ENCODE results near the gene PLAGL2.
"Not testable (repeated sequence)": the region's sequence is repeated elsewhere in the genome, so short reads cannot be mapped to it uniquely, and the experiment has no call there.

PLAGL2 gene

DNA sequence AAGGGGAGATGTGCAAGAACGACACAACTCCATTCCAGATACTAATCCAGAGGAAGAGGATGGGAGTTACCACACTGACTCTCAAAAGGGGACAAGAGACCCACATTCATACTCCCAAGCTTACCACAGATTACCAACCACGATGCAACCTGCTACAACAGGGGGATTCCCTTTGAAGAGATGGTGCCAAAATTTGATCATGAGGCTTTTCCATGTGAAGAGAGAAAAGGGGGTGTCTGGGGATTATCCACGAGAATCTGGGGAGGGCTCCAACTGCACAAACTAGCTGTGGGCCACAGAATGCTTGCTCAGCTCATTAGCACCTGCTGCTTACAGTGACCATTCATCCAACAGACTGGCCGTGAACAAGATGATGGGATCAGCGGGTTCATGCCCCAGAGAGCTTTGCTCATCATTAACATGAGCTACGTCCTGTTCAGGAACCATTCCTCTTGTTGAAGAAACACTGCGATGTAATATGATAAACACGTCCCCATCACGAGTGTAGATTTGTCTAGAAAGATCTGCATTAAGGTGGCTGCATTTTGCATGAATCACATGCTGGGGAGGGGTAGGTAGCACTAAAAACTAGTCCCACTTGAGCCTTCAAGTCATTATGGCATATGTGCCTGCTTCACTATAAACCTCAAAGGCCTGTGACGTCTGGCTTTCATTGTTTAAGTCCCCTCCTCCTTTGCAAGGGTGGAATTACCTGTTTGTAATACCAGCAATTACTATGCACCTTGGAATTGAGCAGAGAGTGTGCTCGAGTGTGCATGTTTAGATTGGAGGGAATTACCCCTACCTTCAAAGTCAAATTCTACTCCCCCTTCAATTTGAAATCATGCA lies 4.0 kb downstream of the PLAGL2 start:
- no peak for DNase-seq (ENCODE audit: low spot score)

DNA sequence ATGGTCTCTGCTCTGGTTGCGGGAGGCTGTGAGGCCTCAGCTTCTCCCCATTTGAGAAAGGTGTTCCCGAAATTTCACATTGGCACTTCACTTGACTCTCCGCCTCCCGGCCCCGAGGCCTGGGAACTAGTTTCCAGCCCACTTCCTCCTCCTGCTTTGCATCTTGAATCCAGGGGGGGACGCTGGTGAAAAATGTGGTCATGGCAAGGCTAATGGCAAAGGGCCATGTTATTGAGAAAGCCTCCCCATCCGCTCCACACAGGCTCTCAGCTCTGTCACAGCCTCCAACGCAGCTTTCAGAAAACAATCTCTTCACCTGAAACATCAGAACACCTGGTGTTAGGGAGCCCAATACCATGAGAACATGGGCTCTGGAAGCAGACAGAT lies 5.6 kb downstream of the PLAGL2 start:
- DNase-seq (ENCODE audit: low spot score): no peak

DNA sequence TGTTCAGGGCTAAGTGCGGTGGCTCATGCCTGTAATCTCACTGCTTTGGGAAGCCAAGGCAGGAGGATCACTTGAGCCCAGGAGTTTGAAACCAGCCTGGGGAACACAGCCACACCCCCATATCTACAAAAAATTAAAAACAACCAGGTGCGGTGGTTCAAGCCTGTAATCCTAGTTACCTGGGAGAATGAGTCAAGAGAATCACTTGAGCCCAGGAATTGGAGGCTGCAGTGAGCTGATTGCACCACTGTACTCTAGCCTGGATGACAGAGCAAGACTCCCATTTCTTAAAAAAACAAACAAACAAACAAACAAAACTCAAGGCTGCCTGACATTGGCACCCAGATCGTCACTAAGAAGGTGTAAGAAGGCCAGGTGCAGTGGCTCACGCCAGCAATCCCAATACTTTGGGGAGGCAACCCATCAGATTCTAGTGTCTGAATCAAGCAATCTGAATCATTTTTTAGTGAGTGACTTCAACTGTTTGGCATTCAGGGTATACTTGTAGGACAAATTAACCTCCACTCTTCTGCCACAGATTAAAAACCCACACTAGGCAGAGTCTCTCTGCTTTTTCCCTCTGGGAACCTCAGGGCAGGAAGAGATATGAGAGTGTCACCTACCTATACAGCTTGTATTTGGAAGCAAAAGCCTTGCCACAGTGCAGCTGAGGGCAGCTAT lies 6.1 kb downstream of the PLAGL2 start:
- DNase-seq (ENCODE audit: low spot score): no peak

DNA sequence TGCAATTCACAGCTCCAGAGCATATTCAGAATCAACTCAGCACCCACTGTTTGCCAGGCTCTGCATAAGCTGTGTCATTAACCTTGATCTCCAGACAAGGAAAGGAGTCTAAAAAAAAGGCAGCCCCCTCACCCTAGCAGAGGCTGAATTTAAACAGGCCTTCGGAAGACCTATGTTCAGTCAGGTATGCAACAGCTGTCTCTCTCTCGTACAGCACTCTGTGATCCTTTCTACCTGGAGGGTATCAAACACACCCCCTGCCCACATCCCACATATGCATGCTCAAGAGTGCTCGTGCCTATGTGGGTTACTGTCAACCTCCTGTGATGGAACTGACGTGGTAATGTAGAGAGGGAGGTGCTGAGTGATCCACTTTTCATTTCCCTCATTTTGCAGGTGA lies 8.5 kb downstream of the PLAGL2 start:
- no peak for DNase-seq (ENCODE audit: low spot score)

DNA sequence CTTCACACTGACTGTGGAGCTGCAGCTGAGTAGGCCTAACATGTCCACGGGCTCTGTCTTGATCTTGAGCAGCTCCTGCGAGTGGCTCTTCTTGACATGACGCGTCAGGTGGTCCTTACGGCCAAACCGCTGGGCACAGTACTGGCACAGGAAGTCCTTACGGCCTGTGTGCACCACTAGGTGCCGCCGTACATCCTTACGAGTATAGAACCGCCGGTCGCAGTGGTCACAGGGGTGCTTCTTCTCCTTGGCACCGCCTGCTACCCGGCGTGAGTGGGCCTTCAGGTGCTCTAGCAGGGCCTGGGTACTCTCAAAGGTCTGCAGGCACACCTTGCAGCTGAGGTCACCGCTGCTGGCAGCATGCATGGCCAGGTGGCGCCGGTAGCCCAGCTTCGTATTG lies 10.4 kb downstream of the PLAGL2 start:
- DNase-seq (ENCODE audit: low spot score): not testable (repeated sequence)

DNA sequence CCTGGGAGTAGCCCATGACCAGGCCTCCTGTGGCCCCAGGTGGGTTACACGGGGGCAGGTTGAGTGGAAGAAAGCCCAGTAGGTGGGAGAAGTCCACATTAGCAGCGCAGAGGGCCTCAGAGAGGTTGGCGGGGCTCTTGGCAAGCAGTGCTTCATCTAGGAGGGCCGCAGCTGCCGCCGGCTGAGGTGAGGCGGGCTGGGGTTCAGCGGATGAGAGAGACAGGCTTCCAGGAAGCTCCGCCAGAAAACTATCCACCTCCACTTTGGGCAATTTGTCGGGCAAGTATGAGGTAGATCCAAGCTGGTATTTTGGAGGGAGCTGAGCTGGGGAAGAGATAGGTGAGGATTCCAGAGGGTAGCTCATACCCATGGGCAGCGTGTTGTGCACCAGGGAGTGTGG lies 10.9 kb downstream of the PLAGL2 start:
- DNase-seq (ENCODE audit: low spot score): not testable (repeated sequence)

DNA sequence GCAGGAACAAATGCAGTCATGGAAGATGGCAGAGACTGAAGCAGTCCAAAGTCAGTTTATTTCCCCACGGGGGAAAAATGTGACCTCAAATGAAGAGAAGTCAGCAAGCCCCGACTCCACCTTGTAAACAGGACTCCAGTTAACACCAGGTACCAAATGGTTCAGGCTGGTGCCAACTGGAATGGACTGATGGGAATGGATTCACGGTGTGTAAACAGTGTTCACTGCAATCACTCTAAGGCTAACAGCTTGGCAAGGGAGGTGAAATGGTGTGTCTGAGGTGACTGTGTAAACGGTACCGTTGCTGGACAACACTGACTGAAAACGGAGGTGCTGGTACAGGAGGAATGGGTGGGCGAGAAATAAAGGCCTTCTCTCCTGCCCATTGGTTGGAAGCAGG lies 12.0 kb downstream of the PLAGL2 start:
- DNase-seq (ENCODE audit: low spot score): no peak

DNA sequence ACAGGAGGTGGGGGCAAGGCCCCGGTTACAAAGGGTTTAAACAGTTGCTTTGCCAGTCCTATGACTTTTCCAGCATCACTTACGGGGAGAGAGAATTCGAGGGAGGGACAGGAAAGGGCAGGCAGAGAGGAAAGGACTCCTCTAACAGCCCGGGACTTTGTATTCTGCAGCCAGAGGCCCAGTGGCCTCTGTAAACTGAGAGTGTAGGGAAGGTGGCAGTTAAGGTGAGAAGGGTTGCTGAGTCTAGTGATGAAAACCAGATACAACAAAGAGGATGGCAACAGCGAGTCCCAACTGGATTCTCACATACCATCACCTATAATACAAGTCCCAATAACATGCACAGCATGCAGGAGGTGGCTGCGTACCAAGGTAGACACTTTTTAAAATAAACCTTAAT lies 13.5 kb downstream of the PLAGL2 start:
- DNase-seq (ENCODE audit: low spot score): no peak

DNA sequence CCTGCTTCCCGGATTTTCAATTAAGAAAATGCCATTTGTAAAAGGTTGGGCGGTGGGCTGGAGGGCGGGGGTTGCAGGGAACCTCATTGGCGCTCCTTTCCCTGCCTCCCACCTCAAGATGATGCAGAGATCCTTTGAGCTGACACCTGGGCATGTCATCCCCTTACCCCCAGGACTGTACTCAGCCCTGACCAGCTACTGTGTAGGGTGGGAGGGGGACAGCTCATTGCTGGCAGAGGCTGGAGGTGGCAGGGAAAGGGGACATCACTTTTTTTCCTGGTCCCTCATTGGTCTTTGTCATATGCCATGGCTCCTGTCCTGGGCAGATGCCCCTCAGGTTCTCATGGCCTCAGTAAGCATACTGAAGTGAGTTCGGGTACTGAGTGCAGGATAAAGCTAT lies 14.2 kb downstream of the PLAGL2 start:
- DNase-seq (ENCODE audit: low spot score): not testable (repeated sequence)

DNA sequence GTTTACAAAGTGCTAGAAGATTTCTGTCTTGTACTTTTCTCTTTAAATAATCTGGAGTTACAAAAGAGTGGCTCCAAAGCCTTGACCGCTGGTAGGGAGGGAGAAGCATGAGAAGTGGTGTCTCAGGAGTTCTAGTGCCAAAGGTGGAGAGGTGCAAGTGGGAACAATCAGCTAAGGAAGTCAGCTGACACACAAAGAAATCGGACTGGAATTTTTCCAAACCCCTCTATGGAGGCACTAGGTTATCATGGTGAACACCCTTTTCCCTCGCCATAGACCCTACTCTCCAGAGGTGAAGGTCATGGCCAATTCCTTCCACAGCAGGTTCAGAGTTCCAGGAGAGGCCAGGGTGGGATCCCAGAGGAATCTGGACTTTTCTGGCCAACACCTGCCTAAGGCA lies 14.8 kb downstream of the PLAGL2 start:
- DNase-seq (ENCODE audit: low spot score): no peak

DNA sequence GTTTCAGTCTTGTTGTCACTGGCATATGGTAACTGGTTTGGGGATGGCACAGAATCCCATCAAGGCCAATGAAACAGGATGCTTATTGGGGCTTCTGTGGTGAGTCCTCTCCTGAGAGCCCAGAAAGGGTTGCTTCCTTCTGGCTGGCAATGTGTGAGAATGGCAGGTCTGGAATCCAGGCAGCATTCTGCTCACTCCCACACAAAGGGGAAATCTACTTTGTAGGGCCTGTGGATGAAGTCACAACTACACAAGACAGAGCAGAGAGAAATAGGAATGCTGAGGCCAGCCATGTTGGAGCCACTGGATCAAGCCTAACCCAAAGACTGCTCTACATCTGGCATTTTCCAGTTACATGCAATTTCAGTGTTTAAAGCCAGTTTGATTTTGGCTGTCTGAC lies 15.7 kb downstream of the PLAGL2 start:
- DNase-seq (ENCODE audit: low spot score): no peak

DNA sequence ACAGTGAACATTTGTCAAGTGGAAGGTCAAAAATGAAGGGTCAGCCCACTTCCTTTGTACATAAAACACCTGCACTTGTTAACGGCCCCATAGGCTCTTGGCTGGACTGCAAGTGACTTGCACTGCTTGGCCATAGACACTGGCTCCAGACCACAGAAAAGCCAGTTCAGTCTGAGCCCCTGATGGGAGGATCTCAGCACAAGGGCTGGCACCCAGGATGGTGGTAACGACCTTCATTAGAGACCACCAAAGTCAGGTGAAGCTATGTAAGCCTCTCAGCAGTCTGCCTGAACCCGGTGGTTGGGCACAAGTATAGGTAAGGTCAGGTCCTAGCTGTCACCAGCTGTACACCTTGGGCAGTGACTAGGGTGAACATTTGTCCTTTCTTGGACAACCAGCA lies 16.1 kb downstream of the PLAGL2 start:
- DNase-seq (ENCODE audit: low spot score): no peak

DNA sequence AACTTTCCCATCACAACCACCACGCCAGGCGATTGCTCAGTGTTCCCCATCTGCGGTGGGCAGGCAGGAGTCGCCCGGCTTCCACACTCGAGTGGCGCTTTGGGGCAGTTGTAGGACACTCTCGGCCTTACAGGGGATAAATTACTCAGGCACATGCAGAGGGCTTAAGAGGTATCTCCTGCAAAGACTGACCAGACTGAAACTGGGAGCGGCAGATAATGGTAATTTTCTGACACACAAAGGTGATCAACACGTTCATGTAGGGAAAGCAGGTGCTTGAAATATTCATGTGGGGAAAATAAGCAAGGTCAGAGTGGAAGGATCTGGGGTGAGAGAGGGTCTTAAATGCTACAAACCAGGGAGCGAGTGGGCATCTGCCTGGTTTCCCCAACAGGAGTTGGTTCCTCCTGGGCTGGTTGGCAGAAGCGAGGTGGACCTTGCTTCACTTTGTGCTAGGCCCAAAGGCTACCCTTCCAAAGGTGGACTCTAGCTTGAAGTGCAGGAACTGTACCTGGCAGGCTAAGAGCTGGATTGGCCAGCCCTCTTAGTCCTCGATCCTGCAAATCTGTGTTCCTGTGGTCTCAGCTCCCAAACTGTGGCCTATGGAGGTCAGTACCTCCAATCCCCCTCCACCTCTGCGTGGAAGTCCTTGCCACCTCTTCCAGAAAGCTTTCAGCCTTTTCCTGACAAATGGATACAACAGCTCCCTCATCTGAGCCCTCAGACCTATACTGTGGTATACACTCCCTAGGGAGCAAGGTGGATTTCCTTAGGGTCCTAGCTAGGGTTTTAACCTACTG lies 16.7 kb downstream of the PLAGL2 start:
- DNase-seq (ENCODE audit: low spot score): no peak

DNA sequence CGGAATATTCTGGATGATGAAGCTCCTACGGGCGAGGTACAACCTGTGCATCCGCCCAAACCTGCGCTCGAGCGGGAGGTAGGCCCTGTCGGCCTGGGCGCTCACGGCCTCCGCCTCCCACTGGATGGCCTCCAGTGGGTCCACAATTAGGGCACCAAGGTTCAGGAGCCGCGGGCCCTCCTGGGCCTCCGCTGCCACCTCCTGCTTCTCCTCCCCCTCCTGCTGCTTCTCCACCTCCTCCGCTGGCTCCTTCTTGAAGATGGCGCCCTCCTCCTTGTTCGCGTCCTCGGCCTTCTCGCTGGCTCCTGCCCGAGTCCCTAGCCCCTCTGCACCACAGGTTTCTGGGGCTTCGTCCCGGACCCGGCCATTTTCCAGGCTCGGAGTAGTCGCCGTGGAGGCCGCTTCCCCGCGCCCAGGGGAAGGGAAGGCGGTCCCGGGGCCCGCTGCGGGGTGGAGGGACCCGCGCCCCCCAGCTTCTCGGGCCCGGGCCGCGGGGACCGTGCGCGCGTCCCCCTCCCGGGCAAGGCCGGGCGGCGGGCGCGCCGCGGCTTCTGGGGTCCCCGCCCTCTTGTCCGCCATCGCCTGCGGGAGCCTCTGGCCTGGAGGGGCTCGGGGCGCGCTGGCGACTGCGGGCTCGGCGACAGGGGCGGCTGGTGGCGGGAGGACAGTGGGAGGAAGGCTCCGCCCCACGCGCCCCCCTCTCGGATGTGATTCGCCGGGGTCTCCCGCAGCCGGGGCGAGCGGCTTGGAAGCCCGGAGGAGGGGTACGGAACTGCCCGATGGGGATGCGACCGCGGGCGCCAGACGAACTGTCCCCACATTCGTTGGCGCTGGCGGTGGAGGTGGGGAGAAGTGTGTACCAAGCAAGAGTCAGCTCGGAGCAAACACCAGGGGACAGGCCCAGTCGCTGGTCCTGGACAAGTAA lies 17.6 kb downstream of the PLAGL2 start:
- no peak for DNase-seq (ENCODE audit: low spot score)

DNA sequence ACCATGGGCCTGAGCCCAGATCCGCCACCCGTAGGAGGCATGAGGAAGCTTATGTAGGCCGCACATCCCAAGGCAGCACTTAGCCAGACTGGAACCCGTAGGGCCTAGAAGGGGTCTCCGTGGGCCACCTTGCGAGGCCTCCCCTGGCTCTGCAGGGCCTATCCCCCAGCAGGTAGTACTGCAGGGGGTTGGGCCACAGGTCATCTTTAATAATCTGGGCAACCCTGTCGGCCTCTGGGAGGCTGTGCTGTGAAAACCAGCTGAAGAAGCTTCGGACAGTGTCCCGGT lies 18.5 kb downstream of the PLAGL2 start:
- no peak for DNase-seq (ENCODE audit: low spot score)

DNA sequence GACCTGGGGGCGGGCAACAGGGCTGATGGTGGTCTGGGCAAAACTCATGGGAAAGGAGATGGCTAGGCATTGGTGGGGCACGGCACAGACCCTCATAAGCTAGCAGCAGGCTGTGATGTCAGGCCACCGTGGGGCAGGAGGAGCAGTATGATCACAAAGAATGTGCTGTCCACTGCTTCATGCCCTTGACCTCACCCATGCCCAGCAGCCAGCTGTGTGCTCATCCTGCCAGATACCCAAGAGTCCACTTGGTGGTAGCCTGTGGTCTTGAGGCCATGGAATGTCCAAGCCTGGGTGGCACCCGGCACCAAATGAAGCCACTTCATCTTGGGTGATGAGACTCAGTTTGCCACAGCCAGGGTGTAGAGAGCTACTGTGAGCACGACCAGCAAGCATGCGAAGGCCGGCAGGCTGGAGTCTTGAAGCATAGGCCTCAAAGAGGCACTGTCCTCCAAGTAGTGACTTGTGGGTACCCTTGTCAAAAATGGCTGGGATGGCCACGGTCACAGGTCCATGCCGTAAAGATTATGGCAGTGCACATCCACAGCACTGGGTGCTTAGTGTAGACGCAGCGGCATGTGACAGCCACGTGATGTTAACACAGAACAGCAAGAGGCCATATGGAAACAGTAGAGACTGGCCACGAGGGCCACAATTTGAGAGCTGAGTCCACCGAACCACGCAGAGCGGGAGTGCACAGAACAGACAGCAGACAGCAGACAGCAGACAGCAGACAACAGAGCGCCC lies 19.0 kb downstream of the PLAGL2 start:
- DNase-seq (ENCODE audit: low spot score): no peak

DNA sequence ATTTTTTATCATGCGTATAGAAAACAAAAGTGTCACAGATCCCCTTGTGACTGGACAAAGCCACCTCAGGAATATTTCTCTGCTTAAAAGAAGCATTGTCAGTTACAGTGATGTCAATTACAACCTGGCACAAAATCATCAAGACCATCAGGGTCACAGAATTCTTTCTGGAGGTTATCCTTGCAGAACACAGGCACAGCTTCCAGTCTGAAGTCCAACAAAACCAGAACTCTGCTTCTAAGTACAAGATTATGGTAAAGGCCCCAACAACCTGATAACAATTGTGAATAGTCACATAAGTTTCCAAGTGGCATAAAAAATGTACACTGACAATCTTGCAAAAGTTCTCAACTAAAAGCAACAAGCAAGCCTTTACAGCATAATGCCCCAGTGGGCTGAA lies 21.0 kb downstream of the PLAGL2 start:
- no peak for DNase-seq (ENCODE audit: low spot score)

DNA sequence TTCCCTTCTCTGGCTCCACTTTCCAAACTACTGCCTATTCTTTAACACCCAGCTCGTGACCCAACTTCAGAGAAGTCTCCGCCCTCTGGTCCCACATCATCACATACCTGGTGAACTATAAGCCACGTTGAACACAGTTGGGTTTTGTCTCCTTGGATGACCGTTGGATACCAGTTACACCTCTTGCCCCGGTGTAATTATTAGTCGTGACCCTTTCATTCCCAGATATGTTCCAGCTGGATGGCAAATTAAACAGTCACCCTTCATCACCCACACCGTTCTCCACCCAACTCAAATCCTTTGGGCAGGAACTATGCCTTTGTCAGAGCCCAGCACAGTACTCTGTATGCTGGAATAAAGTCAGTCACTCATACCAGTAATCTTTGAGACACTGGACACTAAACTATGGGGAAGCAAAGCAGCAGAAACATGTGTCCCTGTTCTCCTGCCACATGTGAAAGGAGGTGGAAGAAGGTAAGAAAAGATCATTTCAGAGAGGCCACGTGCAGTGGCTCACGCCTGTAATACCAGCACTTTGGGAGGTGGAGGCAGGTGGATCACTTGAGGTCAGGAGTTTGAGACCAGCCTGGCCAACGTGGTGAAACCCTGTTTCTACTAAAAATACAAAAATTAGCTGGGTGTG lies 22.5 kb downstream of the PLAGL2 start:
- DNase-seq (ENCODE audit: low spot score): no peak

DNA sequence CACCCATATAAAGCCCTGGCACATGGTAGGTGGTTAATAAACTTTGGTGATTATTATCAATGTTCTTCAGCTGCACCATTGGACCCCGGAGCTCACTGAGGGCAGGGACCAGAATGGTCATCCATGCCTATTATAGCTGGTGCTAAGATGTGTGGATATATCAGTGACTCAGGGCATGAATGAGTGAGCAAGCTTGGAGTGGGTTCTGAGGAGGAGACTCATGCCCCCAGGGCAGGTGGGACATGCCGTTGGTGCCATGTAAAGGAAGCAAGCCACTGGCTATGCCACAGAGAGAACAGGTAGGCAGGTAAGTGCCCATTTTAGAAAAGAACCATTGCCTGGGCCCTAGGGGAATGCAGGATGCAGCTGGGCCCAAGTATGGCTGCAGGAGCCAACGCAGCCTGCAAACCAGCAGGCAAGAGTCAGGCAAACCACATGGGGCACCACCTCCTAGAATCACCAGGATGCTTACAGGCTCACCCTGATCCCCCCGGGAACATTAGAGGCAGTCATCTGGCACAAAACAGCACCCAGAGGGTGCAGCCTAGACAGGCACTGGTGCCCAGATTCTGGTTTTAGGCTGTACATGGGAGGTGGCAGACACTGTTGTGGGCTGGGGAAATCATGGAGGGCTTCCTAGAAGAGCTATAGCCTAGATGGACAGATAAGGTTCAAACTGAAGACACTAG lies 23.5 kb downstream of the PLAGL2 start:
- DNase-seq (ENCODE audit: low spot score): no peak

DNA sequence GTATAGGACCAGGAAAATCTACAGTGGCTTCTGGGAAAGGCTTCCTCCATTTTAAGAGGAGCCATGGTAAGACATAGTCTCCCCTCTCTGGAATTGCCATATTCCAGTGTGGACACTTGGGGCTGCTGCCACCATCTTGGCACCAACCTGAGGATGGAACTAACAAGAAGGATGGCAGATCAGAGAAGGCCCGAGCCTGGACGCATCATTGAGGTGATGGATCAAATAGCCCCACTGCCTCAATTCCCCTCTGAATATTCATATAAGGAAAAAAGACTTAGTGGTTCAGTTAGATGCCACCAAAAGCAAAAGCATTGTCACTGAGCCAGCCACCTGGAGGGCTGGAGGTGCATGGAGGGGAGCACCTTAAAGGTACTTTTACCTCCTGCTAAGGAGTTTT lies 25.9 kb downstream of the PLAGL2 start:
- DNase-seq (ENCODE audit: low spot score): no peak
